WTC11 (cell line): ENCODE measurements around the gene KNDC1. TPM values are rescaled to one million over a fixed set of nuclear protein-coding genes. Genes with fewer than 3 reads are reported as not detected.
"Not testable (repeated sequence)": the region's sequence is repeated elsewhere in the genome, so short reads cannot be mapped to it uniquely, and the experiment has no call there.

Experiments
- ATAC-seq: fragments of 200-7000 bp; cut with Tn5 transposase; 2 replicates; pipeline ENCODE4 v1.10.0; 2021; ENCODE audit warnings: mild to moderate bottlenecking, moderate library complexity
- Bru-seq: library from RNA; stranded (reverse); fragments of 400-500 nt; gene quantifications from one replicate; lab custom pipeline; 2021; lab: Mats Ljungman, UMichigan
- CTCF ChIA-PET: fragments of 300-600 bp; sonication (Branson Sonifier 250); formaldehyde crosslinking; loops from one replicate; lab custom pipeline; 2021; ENCODE audit warnings: antibody characterized with exemption; lab: Charles Lee
- POLR2A ChIA-PET: fragments of 350-600 bp; sonication (Branson Sonifier 250); formaldehyde crosslinking; loops from one replicate; lab custom pipeline; 2021; ENCODE audit warnings: antibody characterized with exemption; lab: Charles Lee
- DNase-seq: peaks from one replicate; pipeline ENCODE4 v3.0.0; 2021; ENCODE audit warnings: low spot score
- H3K27ac Mint-ChIP-seq: 2 replicates; pipeline ENCODE4 v1.8.0; 2021; ENCODE audit warnings: mixed read lengths
- H3K27me3 Mint-ChIP-seq: 2 replicates; pipeline ENCODE4 v1.8.0; 2021; ENCODE audit warnings: low read depth, mild to moderate bottlenecking, moderate library complexity, mixed read lengths
- H3K36me3 Mint-ChIP-seq: 2 replicates; pipeline ENCODE4 v1.8.0; 2021; ENCODE audit warnings: mixed read lengths
- H3K4me1 Mint-ChIP-seq: 2 replicates; pipeline ENCODE4 v1.8.0; 2022; ENCODE audit warnings: mixed read lengths
- H3K4me3 Mint-ChIP-seq: 2 replicates; pipeline ENCODE4 v1.8.0; 2021; ENCODE audit warnings: mild to moderate bottlenecking, moderate library complexity, mixed read lengths
- H3K9me3 Mint-ChIP-seq: 2 replicates; pipeline ENCODE4 v1.8.0; 2021; ENCODE audit warnings: mixed read lengths
- CREM ChIP-seq: sonication (generic); formaldehyde crosslinking; IDR thresholded peaks from 2 replicates; pipeline ENCODE4 v1.8.1; 2022; ENCODE audit warnings: mild to moderate bottlenecking, missing genetic modification reagents, moderate library complexity
- NFYB ChIP-seq: sonication (generic); formaldehyde crosslinking; conservative IDR thresholded peaks from 2 replicates; pipeline ENCODE4 v1.8.0; 2022; ENCODE audit warnings: low read depth, missing genetic modification reagents
- NR2C2 ChIP-seq: sonication (generic); formaldehyde crosslinking; IDR thresholded peaks from 2 replicates; pipeline ENCODE4 v1.8.0; 2022; ENCODE audit warnings: mild to moderate bottlenecking, missing genetic modification reagents
- SP1 ChIP-seq: sonication (generic); formaldehyde crosslinking; conservative IDR thresholded peaks from 2 replicates; pipeline ENCODE4 v1.8.1; 2022; ENCODE audit warnings: missing genetic modification reagents
- long read RNA-seq, 3 experiments: library from RNA in 1 of 3; library from capped mRNA in 1 of 3; library from polyadenylated mRNA in 1 of 3; unstranded in 2 of 3; stranded (forward) in 1 of 3; transcript quantifications; one replicate each; pipeline ENCODE4 v2.0.0, GENCODE V29; 2021
- total RNA-seq: library from RNA; stranded (reverse); gene quantifications from 3 replicates; pipeline ENCODE4 v1.2.3, GENCODE V29; 2021
- TF ChIP-seq, protein P1 (sequence below): fragments of 250-450 bp; sonication (Bioruptor Pico); IDR thresholded peaks from 2 replicates; pipeline ENCODE4 v1.8.0; 2021; ENCODE audit warnings: mild to moderate bottlenecking
- TF ChIP-seq, protein P2 (sequence below): fragments of 250-450 bp; sonication (Bioruptor Pico); IDR thresholded peaks from 2 replicates; pipeline ENCODE4 v2.1.2; 2022; ENCODE audit warnings: mild to moderate bottlenecking, moderate library complexity
- TF ChIP-seq, protein P3 (sequence below): fragments of 250-450 bp; sonication (Bioruptor Pico); IDR thresholded peaks from 2 replicates; pipeline ENCODE4 v1.9.0; 2021; ENCODE audit warnings: mild to moderate bottlenecking
- TF ChIP-seq, protein P4 (sequence below): fragments of 250-450 bp; sonication (Bioruptor Pico); IDR thresholded peaks from 2 replicates; pipeline ENCODE4 v1.9.0; 2021; ENCODE audit warnings: mild to moderate bottlenecking
- TF ChIP-seq, protein P5 (sequence below): sonication (generic); formaldehyde crosslinking; IDR thresholded peaks from 2 replicates; pipeline ENCODE4 v1.8.1; 2022; ENCODE audit warnings: mild to moderate bottlenecking, missing genetic modification reagents, moderate library complexity, borderline replicate concordance

Gene KNDC1, protein sequence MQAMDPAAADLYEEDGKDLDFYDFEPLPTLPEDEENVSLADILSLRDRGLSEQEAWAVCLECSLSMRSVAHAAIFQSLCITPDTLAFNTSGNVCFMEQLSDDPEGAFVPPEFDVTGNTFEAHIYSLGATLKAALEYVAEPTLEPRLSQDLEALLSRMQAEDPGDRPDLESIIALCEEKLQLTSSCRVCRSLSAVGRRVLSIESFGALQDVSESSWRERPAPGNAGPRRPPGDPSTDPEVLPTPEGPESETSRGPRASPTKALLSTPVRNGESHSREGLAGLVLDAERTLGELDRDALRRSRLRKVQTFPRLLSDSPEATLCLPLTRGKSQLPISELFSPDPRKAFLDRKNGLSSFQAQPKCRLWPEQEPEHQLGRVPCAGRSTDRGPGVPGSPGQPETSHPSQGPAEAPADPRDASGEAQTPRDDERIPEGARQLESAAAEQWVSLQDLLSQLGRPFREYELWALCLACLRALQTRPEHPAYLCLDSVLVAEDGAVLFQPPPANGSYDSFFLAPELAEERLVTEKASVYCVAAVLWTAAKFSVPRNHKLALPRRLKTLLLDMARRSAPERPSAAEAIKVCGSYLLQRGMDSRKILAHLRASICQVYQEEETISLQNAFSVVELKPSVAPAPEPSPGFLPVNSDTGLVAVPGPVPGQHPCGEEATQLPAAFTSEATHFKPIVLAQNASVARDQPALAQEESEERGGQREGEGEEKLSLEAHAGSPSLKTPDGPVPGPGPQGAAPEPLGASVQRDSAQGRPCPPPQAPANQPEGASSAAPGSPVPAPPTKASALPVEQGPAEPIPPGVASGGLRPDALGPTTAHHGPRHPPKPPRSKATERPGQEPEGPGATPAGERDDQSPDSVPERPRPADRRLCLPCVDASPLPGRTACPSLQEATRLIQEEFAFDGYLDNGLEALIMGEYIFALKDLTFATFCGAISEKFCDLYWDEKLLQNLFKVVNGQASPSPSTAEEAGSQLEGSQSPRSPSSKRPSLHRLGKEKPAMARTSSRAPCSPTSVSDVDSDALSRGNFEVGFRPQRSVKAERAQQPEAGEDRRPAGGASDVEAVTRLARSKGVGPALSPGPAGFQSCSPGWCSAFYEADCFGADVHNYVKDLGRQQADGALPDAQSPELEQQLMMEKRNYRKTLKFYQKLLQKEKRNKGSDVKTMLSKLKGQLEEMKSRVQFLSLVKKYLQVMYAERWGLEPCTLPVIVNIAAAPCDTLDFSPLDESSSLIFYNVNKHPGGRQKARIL (N-terminal part only)
- total RNA-seq, result 25.7 to 26.8 TPM (median 26.6 TPM) in 3 replicates
- Bru-seq, nascent RNA, result percentile 45 among the genes with signal in this experiment
- long read RNA-seq, experiment 1, full-length matches to known transcripts, result 8 of 48 reads
- long read RNA-seq, experiment 1, partial matches to known transcripts, result 17 of 48 reads
- long read RNA-seq, experiment 1, other reads (novel, unspliced or antisense), result 23 of 48 reads
- long read RNA-seq, experiment 2, partial matches to known transcripts, result 19 of 41 reads
- long read RNA-seq, experiment 2, other reads (novel, unspliced or antisense), result 19 of 41 reads
- long read RNA-seq, experiment 3, partial matches to known transcripts, result 2 of 2 reads
- long read RNA-seq, experiment 3, other reads (novel, unspliced or antisense), result 0 of 2 reads

DNA sequence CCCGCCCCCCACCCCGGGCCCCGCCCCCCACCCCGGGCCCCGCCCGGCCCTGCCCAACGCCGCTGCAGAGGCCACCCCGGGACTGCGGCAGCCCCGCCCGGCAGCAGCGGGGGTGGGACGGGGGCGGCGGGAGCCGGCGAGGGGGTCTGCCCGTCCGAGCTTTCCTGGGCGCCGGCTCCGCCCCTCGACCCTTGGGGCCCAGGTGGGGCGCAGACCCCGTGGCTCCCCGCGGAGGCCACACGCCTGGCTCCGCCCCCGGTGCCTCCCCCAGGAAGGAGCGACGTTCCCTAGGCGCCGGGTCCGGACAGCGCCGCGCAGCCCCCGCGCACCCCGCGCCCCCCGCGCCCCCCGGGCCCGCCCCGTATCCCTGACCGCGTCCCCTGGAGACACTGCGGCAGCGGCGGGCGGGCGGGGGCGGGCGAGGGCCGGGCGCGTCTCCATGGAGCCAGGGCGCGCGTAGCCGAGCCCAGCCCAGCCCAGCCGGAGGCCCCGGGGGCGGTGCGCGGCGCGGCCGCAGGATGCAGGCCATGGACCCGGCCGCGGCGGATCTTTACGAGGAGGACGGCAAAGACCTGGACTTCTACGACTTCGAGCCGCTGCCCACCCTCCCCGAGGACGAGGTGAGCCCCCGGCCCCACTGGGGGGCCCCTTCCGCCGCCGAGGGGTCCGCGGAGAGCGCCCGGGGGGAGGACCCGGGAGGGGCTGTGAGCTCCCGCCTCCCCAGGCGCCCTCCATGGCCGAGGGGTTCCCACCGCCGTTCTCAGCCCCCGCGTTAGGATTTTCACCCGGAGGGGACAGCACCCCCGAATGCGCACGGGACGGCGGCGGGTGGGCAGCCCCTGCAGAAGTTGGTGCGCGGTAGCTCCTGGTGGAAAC lies at the start of gene KNDC1:
Gene KNDC1 (plus strand): TSS at position 270 of the 876 bp plus-strand sequence. CDS start 249 bp downstream, at position 519.
- H3K4me3 Mint-ChIP-seq, result peak within 1 kb of the TSS; percentile 66
- peaks cover 20% of the 10 kb centered on the region for H3K4me1 Mint-ChIP-seq
- no peak within 1 kb of the TSS for H3K27ac Mint-ChIP-seq
- peaks cover 3% of the 10 kb centered on the region for H3K27me3 Mint-ChIP-seq
- ChIA-PET CTCF (interaction anchor here (0.5 to 2.4 kb wide), 8 partner anchors 12 to 222 kb away, joined by 3 to 12 read pairs (median 4); no protein-coding TSS in a partner anchor), POLR2A (interaction anchor here (0.6 kb wide), 1 partner anchor 12 kb away, joined by 3 read pairs; no protein-coding TSS in a partner anchor)
- TF ChIP-seq NR2C2 (CRISPR knock-in tag) (no peak), SP1 (CRISPR knock-in tag) (peak; percentile 43; the same call in 1 of the 2 replicates)
- TF ChIP-seq, protein P1, sequence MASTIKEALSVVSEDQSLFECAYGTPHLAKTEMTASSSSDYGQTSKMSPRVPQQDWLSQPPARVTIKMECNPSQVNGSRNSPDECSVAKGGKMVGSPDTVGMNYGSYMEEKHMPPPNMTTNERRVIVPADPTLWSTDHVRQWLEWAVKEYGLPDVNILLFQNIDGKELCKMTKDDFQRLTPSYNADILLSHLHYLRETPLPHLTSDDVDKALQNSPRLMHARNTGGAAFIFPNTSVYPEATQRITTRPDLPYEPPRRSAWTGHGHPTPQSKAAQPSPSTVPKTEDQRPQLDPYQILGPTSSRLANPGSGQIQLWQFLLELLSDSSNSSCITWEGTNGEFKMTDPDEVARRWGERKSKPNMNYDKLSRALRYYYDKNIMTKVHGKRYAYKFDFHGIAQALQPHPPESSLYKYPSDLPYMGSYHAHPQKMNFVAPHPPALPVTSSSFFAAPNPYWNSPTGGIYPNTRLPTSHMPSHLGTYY (CRISPR knock-in tag), result no peak
- ATAC-seq, result peak; percentile 45
- H3K9me3 Mint-ChIP-seq, result no peaks in the 10 kb centered on the region
- no peaks in the 10 kb centered on the region; the same call in 1 of the 2 replicates for H3K36me3 Mint-ChIP-seq
- DNase-seq, result peak; percentile 51

DNA sequence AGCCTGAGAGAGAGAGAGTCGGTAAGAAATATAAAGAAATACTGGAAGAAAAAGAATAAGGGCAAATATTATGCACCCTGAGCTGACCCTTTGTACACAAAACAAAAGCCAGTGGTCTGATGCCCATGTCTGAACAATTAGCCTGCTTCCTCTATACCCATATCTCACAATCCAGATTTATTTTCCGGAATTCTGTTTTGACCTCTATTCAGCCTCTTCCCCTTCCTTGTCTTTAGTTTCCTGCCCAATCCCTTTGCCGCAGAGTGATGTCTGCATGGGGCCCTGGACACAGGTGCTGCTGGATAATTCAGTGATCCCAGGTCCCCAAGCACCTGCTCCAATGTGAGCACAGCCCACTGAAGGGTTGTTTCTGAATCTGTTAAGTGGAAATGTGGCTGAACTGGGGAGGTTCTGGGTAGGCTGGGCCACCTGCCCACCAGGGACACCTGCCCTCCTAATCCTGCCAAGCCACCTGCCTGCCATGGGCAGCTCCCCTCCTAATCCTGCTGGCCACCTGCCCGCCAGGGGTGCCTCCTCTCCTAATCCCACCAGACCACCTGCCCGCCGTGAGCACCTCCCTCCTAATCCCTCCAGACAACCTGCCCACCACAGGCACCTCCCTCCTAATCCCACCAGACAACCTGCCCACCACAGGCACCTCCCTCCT lies 49.3 kb upstream of the KNDC1 start:
- Mint-ChIP-seq H3K4me3 (no peak overlapping the region), H3K27ac (no peak overlapping the region), H3K27me3 (peaks cover 6% of the 10 kb centered on the region), H3K4me1 (no peaks in the 10 kb centered on the region), H3K36me3 (peaks cover 18% of the 10 kb centered on the region), H3K9me3 (peaks cover 27% of the 10 kb centered on the region)
- ChIA-PET POLR2A (no interaction called here), CTCF (no interaction called here)
- no peak for DNase-seq
- ATAC-seq, result no peak
- TF ChIP-seq SP1 (CRISPR knock-in tag), result no peak
- TF ChIP-seq, protein P2, sequence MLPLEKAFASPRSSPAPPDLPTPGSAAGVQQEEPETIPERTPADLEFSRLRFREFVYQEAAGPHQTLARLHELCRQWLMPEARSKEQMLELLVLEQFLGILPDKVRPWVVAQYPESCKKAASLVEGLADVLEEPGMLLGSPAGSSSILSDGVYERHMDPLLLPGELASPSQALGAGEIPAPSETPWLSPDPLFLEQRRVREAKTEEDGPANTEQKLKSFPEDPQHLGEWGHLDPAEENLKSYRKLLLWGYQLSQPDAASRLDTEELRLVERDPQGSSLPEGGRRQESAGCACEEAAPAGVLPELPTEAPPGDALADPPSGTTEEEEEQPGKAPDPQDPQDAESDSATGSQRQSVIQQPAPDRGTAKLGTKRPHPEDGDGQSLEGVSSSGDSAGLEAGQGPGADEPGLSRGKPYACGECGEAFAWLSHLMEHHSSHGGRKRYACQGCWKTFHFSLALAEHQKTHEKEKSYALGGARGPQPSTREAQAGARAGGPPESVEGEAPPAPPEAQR (CRISPR knock-in tag), result no peak

DNA sequence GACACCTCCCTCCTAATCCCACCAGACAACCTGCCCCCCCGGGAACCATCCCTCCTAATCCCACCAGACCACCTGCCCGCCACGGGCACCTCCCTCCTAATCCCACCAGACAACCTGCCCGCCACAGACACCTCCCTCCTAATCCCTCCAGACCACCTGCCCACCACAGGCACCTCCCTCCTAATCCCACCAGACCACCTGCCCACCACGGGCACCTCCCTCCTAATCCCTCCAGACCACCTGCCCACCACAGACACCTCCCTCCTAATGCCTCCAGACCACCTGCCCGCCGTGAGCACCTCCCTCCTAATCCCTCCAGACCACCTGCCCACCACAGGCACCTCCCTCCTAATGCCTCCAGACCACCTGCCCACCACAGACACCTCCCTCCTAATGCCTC lies 48.4 kb upstream of the KNDC1 start:
- DNase-seq, ATAC-seq, H3K4me3 Mint-ChIP-seq, H3K27me3 Mint-ChIP-seq, POLR2A ChIA-PET, H3K4me1 Mint-ChIP-seq, CTCF ChIA-PET, H3K27ac Mint-ChIP-seq: not testable (repeated sequence)
- peaks cover 18% of the 10 kb centered on the region for H3K36me3 Mint-ChIP-seq
- peaks cover 27% of the 10 kb centered on the region for H3K9me3 Mint-ChIP-seq

DNA sequence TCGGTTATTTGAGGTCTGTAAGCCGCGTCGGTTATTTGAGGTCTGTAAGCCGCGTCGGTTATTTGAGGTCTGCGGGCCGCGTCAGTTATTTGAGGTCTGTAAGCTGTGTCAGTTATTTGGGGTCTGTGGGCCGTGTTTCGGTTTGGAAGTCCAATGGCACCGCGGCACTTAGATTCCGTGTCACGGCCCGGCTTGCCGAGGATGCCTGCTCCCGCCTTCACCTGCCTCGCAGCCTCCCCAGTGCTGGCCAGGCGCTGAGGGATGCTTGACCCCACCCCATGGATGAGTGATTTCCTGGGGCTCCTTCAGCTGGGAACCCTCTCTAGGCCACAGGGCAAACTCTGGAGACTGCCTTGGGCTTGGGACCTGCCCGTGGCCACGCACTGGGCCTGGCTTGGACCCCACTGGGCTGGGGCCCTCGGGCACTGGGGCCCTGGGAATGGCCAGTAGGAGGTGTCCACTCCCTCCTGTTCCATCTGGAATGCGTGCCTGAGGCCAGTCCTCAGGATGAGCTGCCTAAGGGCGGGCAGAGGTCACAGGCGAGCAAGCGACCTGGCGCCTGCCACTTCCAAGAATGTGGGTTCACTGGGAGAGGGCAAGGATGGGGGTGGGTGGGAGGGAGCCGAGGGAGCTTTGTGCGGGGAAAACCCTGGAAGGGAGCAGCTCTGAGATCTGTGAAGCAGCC lies 46.7 kb upstream of the KNDC1 start:
- Mint-ChIP-seq H3K4me3 (no peak overlapping the region), H3K27me3 (no peaks in the 10 kb centered on the region), H3K9me3 (peaks cover 13% of the 10 kb centered on the region), H3K36me3 (peaks cover 6% of the 10 kb centered on the region), H3K4me1 (no peaks in the 10 kb centered on the region), H3K27ac (no peak overlapping the region)
- ChIA-PET CTCF (no interaction called here), POLR2A (no interaction called here)
- ATAC-seq (no peak), DNase-seq (no peak)
- TF ChIP-seq CREM (CRISPR knock-in tag), result no peak
- TF ChIP-seq, protein P3, sequence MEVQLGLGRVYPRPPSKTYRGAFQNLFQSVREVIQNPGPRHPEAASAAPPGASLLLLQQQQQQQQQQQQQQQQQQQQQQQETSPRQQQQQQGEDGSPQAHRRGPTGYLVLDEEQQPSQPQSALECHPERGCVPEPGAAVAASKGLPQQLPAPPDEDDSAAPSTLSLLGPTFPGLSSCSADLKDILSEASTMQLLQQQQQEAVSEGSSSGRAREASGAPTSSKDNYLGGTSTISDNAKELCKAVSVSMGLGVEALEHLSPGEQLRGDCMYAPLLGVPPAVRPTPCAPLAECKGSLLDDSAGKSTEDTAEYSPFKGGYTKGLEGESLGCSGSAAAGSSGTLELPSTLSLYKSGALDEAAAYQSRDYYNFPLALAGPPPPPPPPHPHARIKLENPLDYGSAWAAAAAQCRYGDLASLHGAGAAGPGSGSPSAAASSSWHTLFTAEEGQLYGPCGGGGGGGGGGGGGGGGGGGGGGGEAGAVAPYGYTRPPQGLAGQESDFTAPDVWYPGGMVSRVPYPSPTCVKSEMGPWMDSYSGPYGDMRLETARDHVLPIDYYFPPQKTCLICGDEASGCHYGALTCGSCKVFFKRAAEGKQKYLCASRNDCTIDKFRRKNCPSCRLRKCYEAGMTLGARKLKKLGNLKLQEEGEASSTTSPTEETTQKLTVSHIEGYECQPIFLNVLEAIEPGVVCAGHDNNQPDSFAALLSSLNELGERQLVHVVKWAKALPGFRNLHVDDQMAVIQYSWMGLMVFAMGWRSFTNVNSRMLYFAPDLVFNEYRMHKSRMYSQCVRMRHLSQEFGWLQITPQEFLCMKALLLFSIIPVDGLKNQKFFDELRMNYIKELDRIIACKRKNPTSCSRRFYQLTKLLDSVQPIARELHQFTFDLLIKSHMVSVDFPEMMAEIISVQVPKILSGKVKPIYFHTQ, result no peak
- TF ChIP-seq NR2C2 (CRISPR knock-in tag), result no peak
- TF ChIP-seq, protein P4, sequence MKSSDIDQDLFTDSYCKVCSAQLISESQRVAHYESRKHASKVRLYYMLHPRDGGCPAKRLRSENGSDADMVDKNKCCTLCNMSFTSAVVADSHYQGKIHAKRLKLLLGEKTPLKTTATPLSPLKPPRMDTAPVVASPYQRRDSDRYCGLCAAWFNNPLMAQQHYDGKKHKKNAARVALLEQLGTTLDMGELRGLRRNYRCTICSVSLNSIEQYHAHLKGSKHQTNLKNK, result no peak
- no peak for TF ChIP-seq NFYB
- TF ChIP-seq SP1 (CRISPR knock-in tag), result no peak
- TF ChIP-seq, protein P5, sequence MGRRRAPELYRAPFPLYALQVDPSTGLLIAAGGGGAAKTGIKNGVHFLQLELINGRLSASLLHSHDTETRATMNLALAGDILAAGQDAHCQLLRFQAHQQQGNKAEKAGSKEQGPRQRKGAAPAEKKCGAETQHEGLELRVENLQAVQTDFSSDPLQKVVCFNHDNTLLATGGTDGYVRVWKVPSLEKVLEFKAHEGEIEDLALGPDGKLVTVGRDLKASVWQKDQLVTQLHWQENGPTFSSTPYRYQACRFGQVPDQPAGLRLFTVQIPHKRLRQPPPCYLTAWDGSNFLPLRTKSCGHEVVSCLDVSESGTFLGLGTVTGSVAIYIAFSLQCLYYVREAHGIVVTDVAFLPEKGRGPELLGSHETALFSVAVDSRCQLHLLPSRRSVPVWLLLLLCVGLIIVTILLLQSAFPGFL (CRISPR knock-in tag), result no peak
